ENCODE data around the gene DPP8. TPM values are rescaled to one million over a fixed set of nuclear protein-coding genes. Genes with fewer than 3 reads are reported as not detected.

Gene DPP8
- total RNA-seq, 1 experiment from 2014 or later = 27.1 TPM

DNA sequence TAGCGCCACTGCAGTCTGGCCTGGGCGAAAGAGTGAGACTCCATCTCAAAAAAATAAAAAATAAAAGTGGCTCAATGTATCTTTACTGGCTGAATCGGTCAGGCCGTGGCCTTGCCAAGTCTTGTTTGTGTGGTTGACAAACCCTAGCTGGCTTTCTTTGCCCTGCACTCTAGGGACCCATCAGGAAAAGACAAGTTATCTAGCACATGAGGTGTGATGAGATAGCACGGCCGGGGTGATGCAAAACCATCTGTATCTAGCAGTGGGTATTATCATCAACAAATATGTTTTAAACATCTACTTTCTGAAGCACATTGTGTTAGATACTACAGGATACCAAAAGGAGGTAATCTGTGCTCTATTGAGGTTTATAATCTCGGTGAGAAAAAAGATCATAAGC lies 3.9 kb upstream of the DPP8 start:
- Histone ChIP-seq H3K4me1 (ENCODE audit: control insufficient read depth in 1 of 2, insufficient read depth in 2 of 2, low read length in 2 of 2) (peaks cover 6 to 11% of the 10 kb centered on the region in 2 experiments), H3K9ac (ENCODE audit: low read length) (no peak overlapping the region), H4K20me1 (ENCODE audit: insufficient read depth) (no peaks in the 10 kb centered on the region), H3K4me2 (ENCODE audit: low read length) (no peak overlapping the region), H3K27me3 (ENCODE audit: insufficient read depth, low read length) (no peaks in the 10 kb centered on the region), H3K9me3 (ENCODE audit: control insufficient read depth in 1 of 2, insufficient read depth in 1 of 2, low read depth in 1 of 2, low read length in 2 of 2) (no peaks in the 10 kb centered on the region), H2AFZ (ENCODE audit: low read depth, low read length, poor library complexity, severe bottlenecking) (no peak overlapping the region), H3K9me2 (ENCODE audit: insufficient read depth) (no peaks in the 10 kb centered on the region), H3K4me3 (replicated peaks in 1 of 2; ENCODE audit: low read depth in 1 of 2, low read length in 2 of 2) (no peak overlapping the region), H3K27ac (ENCODE audit: low read depth, low read length) (no peak overlapping the region), H3K79me2 (ENCODE audit: insufficient read depth, low read length) (peaks cover 9% of the 10 kb centered on the region), H3K36me3 (ENCODE audit: control insufficient read depth in 1 of 2, insufficient read depth in 2 of 2, low read length in 2 of 2) (no peaks in the 10 kb centered on the region)
- ChIA-PET RAD21 (ENCODE audit: low non-redundant PET in 1 of 2, low total read pairs in 2 of 2, uncharacterized antibody in 2 of 2, unreplicated experiment in 2 of 2) (no interaction called here), CTCF (no interaction called here), POLR2A (no interaction called here)
- DNase-seq (ENCODE audit: low read depth, low spot score) (no peak), ATAC-seq (no peak)
- intact Hi-C loops (cut with micrococcal nuclease) = no loop called here
- BruUV-seq (replicated peaks) = no TSS peak
- no peak for TF ChIP-seq EZH2 (IDR thresholded peaks at IDR 0.05)
- TF ChIP-seq RAD21 (IDR thresholded peaks at IDR 0.05; ENCODE audit: low read depth) = no peak
- TF ChIP-seq ZNF274 (IDR thresholded peaks at IDR 0.05; ENCODE audit: low read depth, low read length) = no peak
- TF ChIP-seq TCF7L2 (IDR thresholded peaks at IDR 0.05; ENCODE audit: borderline replicate concordance, extremely low read depth, insufficient read depth, insufficient read length) = no peak
- no peak for TF ChIP-seq ZFX (IDR thresholded peaks at IDR 0.05)
- TF ChIP-seq POLR2AphosphoS5 (IDR thresholded peaks at IDR 0.05; ENCODE audit: low read depth, low read length) = no peak
- no peak for TF ChIP-seq REST (IDR thresholded peaks at IDR 0.05; ENCODE audit: low read depth)
- no peak for TF ChIP-seq EZH2phosphoT487 (IDR thresholded peaks at IDR 0.05; ENCODE audit: borderline replicate concordance)
- no peak for TF ChIP-seq YY1 (IDR thresholded peaks at IDR 0.05; ENCODE audit: extremely low read depth, insufficient replicate concordance, low read depth, low read length)
- TF ChIP-seq ZBTB33 (IDR thresholded peaks at IDR 0.05; ENCODE audit: extremely low read depth, insufficient replicate concordance, low read length) = no peak
- TF ChIP-seq SP1 (IDR thresholded peaks at IDR 0.05; ENCODE audit: low read depth) = no peak
- TF ChIP-seq CBX3 (IDR thresholded peaks at IDR 0.05; ENCODE audit: low read depth) = no peak
- TF ChIP-seq CTCF (IDR thresholded peaks at IDR 0.05 in 2 of 3, conservative IDR thresholded peaks at IDR 0.05 in 1 of 3; ENCODE audit: borderline replicate concordance in 1 of 3, insufficient read depth in 1 of 3, low read depth in 2 of 3, low read length in 2 of 3) = no peak
- no peak for TF ChIP-seq EGR1 (IDR thresholded peaks at IDR 0.05; ENCODE audit: low read depth)
- no peak for TF ChIP-seq SRF (IDR thresholded peaks at IDR 0.05; ENCODE audit: low read depth)

Data from HCT116 (cell line).